22Rv1 (cell line): Measurements from ENCODE around the gene FAHD1.

ENCODE experiments used
- H3K27ac ChIP-seq: fragments of 450-650 bp; 2 replicates; pipeline ENCODE4 v1.5.1; 2017
- ZFX ChIP-seq: fragments of 450-650 bp; IDR thresholded peaks from 2 replicates; pipeline ENCODE4 v1.6.1; 2017; ENCODE audit warnings: antibody characterized with exemption, borderline replicate concordance
- TF ChIP-seq, protein P1 (sequence below): fragments of 450-650 bp; IDR thresholded peaks from 2 replicates; pipeline ENCODE4 v1.5.1; 2017; ENCODE audit warnings: mild to moderate bottlenecking

The FAHD1 gene

DNA sequence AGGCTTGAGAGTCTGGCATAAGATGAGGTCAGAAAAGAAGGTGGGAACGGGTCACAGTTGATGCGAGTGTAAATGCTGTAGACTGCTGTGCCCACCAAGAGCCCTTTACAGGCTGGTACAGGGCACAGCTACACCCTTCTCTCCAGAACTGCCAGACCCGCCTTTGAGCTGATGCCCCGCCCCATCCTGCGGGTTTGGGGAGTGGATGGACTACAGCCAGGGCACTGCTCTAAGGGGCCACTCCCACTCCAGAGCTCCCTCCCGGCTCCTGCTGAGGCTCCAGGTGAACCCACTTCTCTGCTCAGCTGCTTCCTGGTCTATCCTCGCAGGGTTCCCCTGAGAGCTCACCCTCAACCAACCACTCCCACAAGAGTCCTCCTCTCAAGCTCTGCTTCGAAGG, 32.6 kb downstream of the FAHD1 start:
- H3K27ac ChIP-seq: no peak overlapping the region
- TF ChIP-seq ZFX: no peak
- TF ChIP-seq, protein P1, sequence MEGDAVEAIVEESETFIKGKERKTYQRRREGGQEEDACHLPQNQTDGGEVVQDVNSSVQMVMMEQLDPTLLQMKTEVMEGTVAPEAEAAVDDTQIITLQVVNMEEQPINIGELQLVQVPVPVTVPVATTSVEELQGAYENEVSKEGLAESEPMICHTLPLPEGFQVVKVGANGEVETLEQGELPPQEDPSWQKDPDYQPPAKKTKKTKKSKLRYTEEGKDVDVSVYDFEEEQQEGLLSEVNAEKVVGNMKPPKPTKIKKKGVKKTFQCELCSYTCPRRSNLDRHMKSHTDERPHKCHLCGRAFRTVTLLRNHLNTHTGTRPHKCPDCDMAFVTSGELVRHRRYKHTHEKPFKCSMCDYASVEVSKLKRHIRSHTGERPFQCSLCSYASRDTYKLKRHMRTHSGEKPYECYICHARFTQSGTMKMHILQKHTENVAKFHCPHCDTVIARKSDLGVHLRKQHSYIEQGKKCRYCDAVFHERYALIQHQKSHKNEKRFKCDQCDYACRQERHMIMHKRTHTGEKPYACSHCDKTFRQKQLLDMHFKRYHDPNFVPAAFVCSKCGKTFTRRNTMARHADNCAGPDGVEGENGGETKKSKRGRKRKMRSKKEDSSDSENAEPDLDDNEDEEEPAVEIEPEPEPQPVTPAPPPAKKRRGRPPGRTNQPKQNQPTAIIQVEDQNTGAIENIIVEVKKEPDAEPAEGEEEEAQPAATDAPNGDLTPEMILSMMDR: no peak

DNA sequence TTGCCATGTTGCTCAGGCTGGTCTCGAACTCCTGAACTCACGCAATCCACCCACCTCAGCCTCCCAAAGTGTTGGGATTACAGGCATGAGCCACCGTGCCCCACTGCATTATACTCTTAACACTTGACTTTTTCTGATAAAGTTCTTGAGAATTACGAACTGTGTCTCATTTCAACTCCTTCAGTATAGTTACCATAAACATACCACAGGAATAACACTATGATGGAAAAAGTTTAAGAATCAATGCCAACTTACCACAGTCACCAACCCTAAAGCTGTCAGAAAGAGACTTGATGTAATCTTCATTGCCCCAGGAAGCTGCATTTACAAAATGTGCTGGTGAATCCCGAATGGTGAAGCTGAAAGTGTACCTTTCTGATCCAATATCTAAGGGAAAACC, 34.7 kb downstream of the FAHD1 start:
- H3K27ac ChIP-seq: no peak overlapping the region
- no peak for TF ChIP-seq ZFX
- TF ChIP-seq, protein P1: no peak

DNA sequence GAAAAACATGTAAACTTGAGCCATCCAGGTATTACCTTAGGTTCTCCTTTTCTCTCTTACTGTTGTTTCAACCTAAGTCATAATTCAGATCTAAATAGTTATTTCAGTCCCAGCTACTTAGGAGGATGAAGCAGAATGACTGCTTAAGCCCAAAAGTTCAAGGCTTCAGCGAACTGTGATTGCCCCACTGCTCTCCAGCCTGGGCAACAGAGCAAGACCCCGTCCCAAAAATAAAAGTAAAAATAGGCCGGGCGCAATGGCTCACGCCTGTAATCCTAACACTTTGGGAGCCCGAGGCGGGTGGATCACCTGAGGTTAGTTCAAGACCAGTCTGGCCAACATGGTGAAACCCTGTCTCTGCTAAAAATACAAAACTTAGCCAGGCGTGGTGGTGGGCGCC, 35.4 kb downstream of the FAHD1 start:
- H3K27ac ChIP-seq: no peak overlapping the region
- TF ChIP-seq, protein P1: no peak
- no peak for TF ChIP-seq ZFX

DNA sequence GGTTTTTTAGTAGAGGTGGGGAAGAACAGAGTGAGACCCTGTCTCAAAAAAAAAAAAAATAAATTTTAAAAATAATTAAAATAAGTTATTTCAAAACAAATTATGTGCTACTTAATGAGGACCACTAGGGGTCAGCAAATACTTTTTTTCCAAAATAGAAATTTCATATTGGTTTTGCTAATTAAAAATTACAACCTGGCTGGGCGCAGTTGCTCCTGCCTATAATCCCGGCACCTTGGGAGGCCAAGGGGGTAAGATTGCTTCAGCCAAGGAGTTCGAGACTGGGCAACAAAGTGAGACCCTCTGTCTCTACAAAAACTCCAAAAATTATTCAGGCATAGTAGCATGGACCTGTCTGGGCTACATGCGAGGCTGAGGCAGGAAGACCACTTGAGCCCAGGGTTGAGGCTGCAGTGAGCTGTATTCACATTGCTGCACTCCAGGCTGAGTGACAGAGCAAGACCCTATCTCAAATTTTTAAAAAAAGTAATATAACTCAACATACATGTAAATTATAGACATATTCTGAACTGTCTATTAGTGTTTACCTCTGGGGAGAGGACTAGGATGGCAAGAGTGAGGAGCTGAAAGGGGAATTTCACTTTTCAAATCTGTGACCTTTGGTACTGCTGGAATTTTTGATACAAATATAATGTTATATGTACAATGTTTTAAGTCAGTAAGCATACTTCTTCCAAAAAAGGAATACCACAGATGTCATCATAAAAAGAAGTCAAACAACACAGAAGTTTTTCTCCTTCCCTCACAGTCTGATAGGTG, 36.9 kb downstream of the FAHD1 start:
- no peak overlapping the region for H3K27ac ChIP-seq
- TF ChIP-seq, protein P1: peak; percentile 79
- no peak for TF ChIP-seq ZFX

DNA sequence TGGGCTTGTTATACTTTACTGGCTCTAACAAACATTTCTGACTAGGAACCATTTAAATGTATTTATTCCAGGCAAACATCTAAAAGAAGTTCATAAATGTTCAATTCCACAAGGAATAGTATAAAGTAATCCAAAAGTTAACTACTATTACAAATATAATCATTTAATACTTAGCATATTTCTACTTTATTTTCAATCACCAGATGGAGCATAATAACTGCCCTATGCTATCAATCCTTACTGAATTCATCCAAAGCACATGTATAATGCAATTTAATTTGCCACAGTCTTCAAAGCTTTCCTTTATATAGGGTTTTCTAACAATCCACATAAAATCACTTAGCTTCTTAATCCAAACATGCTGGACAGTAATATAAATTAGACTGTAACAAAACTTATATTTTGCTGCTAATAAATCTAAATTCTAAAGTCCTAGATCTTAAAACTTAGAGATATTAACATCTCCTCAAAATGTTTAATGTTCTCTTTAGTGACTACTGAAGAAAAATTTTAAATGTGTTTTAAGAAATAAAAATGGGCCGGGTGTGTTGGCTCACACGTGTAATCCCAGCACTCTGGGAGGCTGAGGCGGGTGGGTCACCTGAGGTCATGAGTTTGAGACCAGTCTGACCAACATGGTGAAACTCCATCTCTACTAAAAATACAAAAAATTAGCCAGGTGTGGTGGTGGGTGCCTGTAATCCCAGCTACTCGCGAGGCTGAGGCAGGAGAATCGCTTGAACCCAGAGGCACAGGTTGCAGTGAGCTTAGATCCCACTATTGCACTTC, 39.1 kb downstream of the FAHD1 start:
- H3K27ac ChIP-seq: no peak overlapping the region
- TF ChIP-seq, protein P1: no peak
- no peak for TF ChIP-seq ZFX

DNA sequence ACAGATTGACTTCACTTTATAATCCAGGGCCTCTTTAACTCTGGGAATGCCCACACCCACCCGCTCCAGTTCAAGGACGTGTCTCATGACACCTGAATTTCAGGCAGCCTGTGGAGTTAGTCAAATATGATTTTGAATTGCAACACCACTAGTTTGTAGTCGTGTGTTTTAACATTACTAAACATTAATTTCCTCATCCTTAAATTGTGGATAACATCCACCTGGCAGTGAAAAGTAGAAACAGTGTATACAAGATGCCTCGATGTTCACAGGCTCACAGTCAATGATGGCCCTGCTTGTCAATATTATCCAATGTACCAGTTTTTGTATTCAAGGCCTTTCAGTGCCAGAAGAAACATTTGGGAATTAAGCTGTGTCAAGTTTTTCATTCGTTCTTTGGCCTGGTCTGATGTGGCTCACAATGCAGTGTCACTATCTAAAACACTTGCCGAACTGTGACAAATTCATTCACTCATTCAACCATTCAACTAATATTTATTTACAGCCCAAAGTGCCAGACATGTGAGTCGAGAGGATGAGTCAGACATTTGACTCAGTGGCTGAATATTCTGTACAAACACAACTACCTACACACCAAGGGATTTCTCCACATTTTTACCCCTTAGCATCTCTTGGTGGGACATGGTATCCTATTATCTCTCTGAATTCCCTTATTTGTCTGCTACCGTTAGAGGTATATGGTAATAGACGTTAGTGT, 43.5 kb downstream of the FAHD1 start:
- no peak for TF ChIP-seq ZFX
- TF ChIP-seq, protein P1: no peak
- H3K27ac ChIP-seq: no peak overlapping the region
